HepG2 (cell line): ENCODE results near the gene TNFRSF6B. TPM values are rescaled to one million over a fixed set of nuclear protein-coding genes. Genes with fewer than 3 reads are reported as not detected.

Source experiments
- ARNT2 ChIP-seq: sonication (generic); formaldehyde crosslinking; IDR thresholded peaks from 2 replicates; pipeline ENCODE4 v1.8.0; 2022; ENCODE audit warnings: mild to moderate bottlenecking, low read depth, missing genetic modification reagents, moderate library complexity
- CREM ChIP-seq, 2 experiments: sonication (generic) in 1 of 2; formaldehyde crosslinking in 1 of 2; IDR thresholded peaks; 2 replicates each; pipeline versions ENCODE4 v1.4.0 to v1.6.1; 2016 to 2020; ENCODE audit warnings: antibody characterized with exemption in 1 of 2, mild to moderate bottlenecking in 1 of 2, missing genetic modification reagents in 1 of 2
- E2F5 ChIP-seq: sonication (generic); formaldehyde crosslinking; conservative IDR thresholded peaks from 2 replicates; pipeline ENCODE4 v1.4.0; 2020; ENCODE audit warnings: missing genetic modification reagents
- FOXA3 ChIP-seq: IDR thresholded peaks from 2 replicates; pipeline ENCODE4 v1.6.1; 2016; ENCODE audit warnings: missing genetic modification reagents, missing compliant biosample characterization
- KIAA2018 ChIP-seq: sonication (generic); formaldehyde crosslinking; IDR thresholded peaks from 2 replicates; pipeline ENCODE4 v1.5.0; 2020; ENCODE audit warnings: mild to moderate bottlenecking, missing genetic modification reagents, borderline replicate concordance
- PATZ1 ChIP-seq: sonication (generic); formaldehyde crosslinking; IDR thresholded peaks from 2 replicates; pipeline ENCODE4 v1.4.0; 2020; ENCODE audit warnings: missing genetic modification reagents
- PLSCR1 ChIP-seq: sonication (generic); formaldehyde crosslinking; IDR thresholded peaks from 2 replicates; pipeline ENCODE4 v1.5.0; 2020; ENCODE audit warnings: missing genetic modification reagents, mild to moderate bottlenecking, borderline replicate concordance
- REL ChIP-seq: sonication (generic); formaldehyde crosslinking; conservative IDR thresholded peaks from 2 replicates; pipeline ENCODE4 v1.8.0; 2022; ENCODE audit warnings: mild to moderate bottlenecking, missing genetic modification reagents, moderate library complexity
- SIX4 ChIP-seq: sonication (generic); formaldehyde crosslinking; IDR thresholded peaks from 2 replicates; pipeline ENCODE4 v1.4.0; 2020; ENCODE audit warnings: missing genetic modification reagents
- TCF7 ChIP-seq: sonication (generic); IDR thresholded peaks from 2 replicates; pipeline ENCODE4 v1.6.1; 2016; ENCODE audit warnings: antibody characterized with exemption, low read depth
- ZNF598 ChIP-seq: sonication (generic); formaldehyde crosslinking; IDR thresholded peaks from 2 replicates; pipeline ENCODE4 v1.5.1; 2020; ENCODE audit warnings: mild to moderate bottlenecking, missing genetic modification reagents, borderline replicate concordance
- polyA plus RNA-seq, 8 experiments: library from polyadenylated mRNA; depleted of rRNA in 3 of 8; stranded (reverse) in 7 of 8; unstranded in 1 of 8; fragments of >200 nt; fragmentation: Illumina TruSeq in 4 of 8; extraction: Trizol in 4 of 8; gene quantifications; 2 replicates each; pipeline versions ENCODE4 v1.2.1 to v1.2.3, GENCODE V29; 2011 to 2016; ENCODE audit warnings: low read depth in 4 of 8, missing spikeins in 1 of 8, mixed read lengths in 1 of 8; ENCODE audit not compliant: insufficient read depth in 1 of 8
- total RNA-seq, 5 experiments: library from RNA; depleted of rRNA; stranded (reverse); fragments of >200 nt; fragmentation: Illumina TruSeq; extraction: Trizol; gene quantifications; 2 replicates each; pipeline ENCODE4 v1.2.3, GENCODE V29; 2016; ENCODE audit warnings: low read depth in 1 of 5

TNFRSF6B gene
- total and polyA plus RNA-seq, 2 of the 13 experiments (the other 11 are each of a cell fraction or from before 2014, with no cell fraction given), result 0.24 TPM; not detected in 1

- TF ChIP-seq REL (CRISPR knock-in tag) (peak; percentile 94), KIAA2018 (CRISPR knock-in tag) (peak; percentile 71; the same call in 1 of the 2 replicates), PLSCR1 (CRISPR knock-in tag) (0 out of 2 replicates have a peak, but pooled peaks have one; percentile 70), E2F5 (CRISPR knock-in tag) (no peak), PATZ1 (CRISPR knock-in tag) (peak; percentile 96), FOXA3 (CRISPR knock-in tag) (peak; percentile 41; the same call in 1 of the 2 replicates), ARNT2 (CRISPR knock-in tag) (peak; percentile 70), TCF7 (no peak), CREM (IDR thresholded peaks at IDR 0.05) (no peak), CREM (CRISPR knock-in tag; IDR thresholded peaks at IDR 0.05) (no peak), ZNF598 (CRISPR knock-in tag) (no peak), SIX4 (CRISPR knock-in tag) (no peak; the same call in none of the 2 replicates)
Measured at GRCh38 chr20:63737945-63738686, 41.7 kb downstream of the TNFRSF6B start (continued).
